Liver (tissue), 9 donors: Measurements from ENCODE around the gene LSM6. TPM values are rescaled to one million over a fixed set of nuclear protein-coding genes. Genes with fewer than 3 reads are reported as not detected.

ENCODE experiments used
- DNase-seq: peaks from one replicate; pipeline ENCODE4 v3.0.0-alpha.2; 2017; ENCODE audit warnings: low spot score
- H3K27ac ChIP-seq, 2 donors: one replicate each; pipeline ENCODE4 v1.7.0; 2013; ENCODE audit warnings: inconsistent platforms in 2 of 2, low read length in 2 of 2, control low read depth in 1 of 2, low read depth in 1 of 2, mild to moderate bottlenecking in 1 of 2
- H3K27me3 ChIP-seq, 4 donors: one replicate each; pipeline versions ENCODE4 v1.6.1 to v1.7.0; 2013; ENCODE audit warnings: low read length in 3 of 4, inconsistent platforms in 1 of 4, mild to moderate bottlenecking in 1 of 4, moderate library complexity in 1 of 4; ENCODE audit not compliant: control insufficient read depth in 4 of 4, insufficient read depth in 4 of 4
- H3K36me3 ChIP-seq, 4 donors: one replicate each; pipeline versions ENCODE4 v1.6.1 to v1.7.0; 2013; ENCODE audit warnings: low read length in 3 of 4, mild to moderate bottlenecking in 3 of 4, low read depth in 1 of 4, moderate library complexity in 1 of 4; ENCODE audit not compliant: control insufficient read depth in 4 of 4, insufficient read depth in 3 of 4
- H3K4me1 ChIP-seq, 4 donors: one replicate each; pipeline versions ENCODE4 v1.6.1 to v1.7.0; 2013; ENCODE audit warnings: low read length in 3 of 4, mild to moderate bottlenecking in 3 of 4, moderate library complexity in 1 of 4; ENCODE audit not compliant: control insufficient read depth in 4 of 4, insufficient read depth in 4 of 4
- H3K4me3 ChIP-seq, 3 donors: one replicate each; pipeline versions ENCODE4 v1.6.1 to v1.7.0; 2013; ENCODE audit warnings: low read length in 3 of 3, control low read depth in 1 of 3, low read depth in 1 of 3, mild to moderate bottlenecking in 1 of 3
- H3K9ac ChIP-seq, 2 donors: one replicate each; pipeline ENCODE4 v1.7.0; 2013; ENCODE audit warnings: low read length in 2 of 2, mild to moderate bottlenecking in 2 of 2, moderate library complexity in 2 of 2, control low read depth in 1 of 2, low read depth in 1 of 2
- H3K9me3 ChIP-seq, 4 donors: one replicate each; pipeline versions ENCODE4 v1.6.1 to v1.7.0; 2013; ENCODE audit warnings: low read length in 3 of 4; ENCODE audit not compliant: control insufficient read depth in 4 of 4
- ATF3 ChIP-seq: IDR thresholded peaks from 2 replicates; pipeline ENCODE4 v1.6.1; 2016; ENCODE audit warnings: antibody characterized with exemption
- CTCF ChIP-seq: fragments of 150-350 bp; IDR thresholded peaks from 2 replicates; pipeline ENCODE4 v1.5.1; 2017; ENCODE audit warnings: improper control_type of control experiment, low read depth, low read length; ENCODE audit not compliant: missing input control
- EGR1 ChIP-seq, 2 donors: IDR thresholded peaks; 2 replicates each; pipeline ENCODE4 v1.6.1; 2016 to 2018; ENCODE audit warnings: antibody characterized with exemption in 2 of 2, low read depth in 2 of 2
- FOXA1 ChIP-seq: IDR thresholded peaks from 2 replicates; pipeline ENCODE4 v1.6.1; 2016; ENCODE audit warnings: antibody characterized with exemption
- FOXA2 ChIP-seq: IDR thresholded peaks from 2 replicates; pipeline ENCODE4 v1.6.1; 2016; ENCODE audit warnings: antibody characterized with exemption
- HNF4G ChIP-seq: IDR thresholded peaks from 2 replicates; pipeline ENCODE4 v1.6.1; 2016; ENCODE audit warnings: antibody characterized with exemption
- JUND ChIP-seq, 2 donors: IDR thresholded peaks; 2 replicates each; pipeline ENCODE4 v1.6.1; 2016; ENCODE audit warnings: antibody characterized with exemption in 2 of 2
- MAX ChIP-seq: IDR thresholded peaks from 2 replicates; pipeline ENCODE4 v1.6.1; 2016; ENCODE audit warnings: antibody characterized with exemption
- RAD21 ChIP-seq, 2 donors: IDR thresholded peaks; 2 replicates each; pipeline ENCODE4 v1.6.1; 2016; ENCODE audit warnings: antibody characterized with exemption in 2 of 2, mild to moderate bottlenecking in 2 of 2
- RXRA ChIP-seq, 2 donors: IDR thresholded peaks; 2 replicates each; pipeline ENCODE4 v1.6.1; 2017 to 2018; ENCODE audit warnings: antibody characterized with exemption in 2 of 2, mild to moderate bottlenecking in 1 of 2
- TAF1 ChIP-seq: conservative IDR thresholded peaks from 2 replicates; pipeline ENCODE4 v1.6.1; 2016; ENCODE audit warnings: antibody characterized with exemption, mild to moderate bottlenecking
- YY1 ChIP-seq: IDR thresholded peaks from 2 replicates; pipeline ENCODE4 v1.6.1; 2016; ENCODE audit warnings: antibody characterized with exemption, mild to moderate bottlenecking
- WGBS: extraction: QIAGEN DNeasy Blood & Tissue Kit; methylation state at CpG from one replicate; pipeline ENCODE4 v1.1.7; 2013; 5-methylcytosine and 5-hydroxymethylcytosine counted together
- polyA plus RNA-seq, 2 donors: library from polyadenylated mRNA; stranded (reverse) in 1 of 2; unstranded in 1 of 2; fragments of 200-250 nt in 1 of 2; fragments of >200 nt in 1 of 2; fragmentation: Nextera tagmentation in 1 of 2; extraction: Ambion mirVana in 1 of 2; gene quantifications; one replicate each; pipeline versions ENCODE4 v1.2.1 to v1.2.3, GENCODE V29; 2013 to 2015
- total RNA-seq, 2 donors: library from RNA; depleted of rRNA; stranded (reverse); fragments of >200 nt; gene quantifications; one replicate each; pipeline ENCODE4 v1.2.3, GENCODE V29; 2014
- TF ChIP-seq, protein P1 (sequence below): IDR thresholded peaks from 2 replicates; pipeline ENCODE4 v1.6.1; 2016; ENCODE audit warnings: antibody characterized with exemption
- donor health status: healthy.
- donor health status: healthy.
- donor health status: healthy.
- donor health status: healthy.
- donor health status: healthy.

The LSM6 gene
- total and polyA plus RNA-seq, 4 donors: 14.7 to 26.9 (median 24.2) TPM

- TF ChIP-seq ATF3: no peak
- no peak for TF ChIP-seq FOXA2
- peak; percentile 70 for TF ChIP-seq HNF4G
- peak; percentile 73 to 80 for TF ChIP-seq RXRA (IDR thresholded peaks at IDR 0.05)
- no peak for TF ChIP-seq TAF1
- no peak for TF ChIP-seq MAX
- no peak for TF ChIP-seq JUND (IDR thresholded peaks at IDR 0.05)
- TF ChIP-seq RAD21 (IDR thresholded peaks at IDR 0.05): peak; percentile 42 to 50
- TF ChIP-seq, protein P1, sequence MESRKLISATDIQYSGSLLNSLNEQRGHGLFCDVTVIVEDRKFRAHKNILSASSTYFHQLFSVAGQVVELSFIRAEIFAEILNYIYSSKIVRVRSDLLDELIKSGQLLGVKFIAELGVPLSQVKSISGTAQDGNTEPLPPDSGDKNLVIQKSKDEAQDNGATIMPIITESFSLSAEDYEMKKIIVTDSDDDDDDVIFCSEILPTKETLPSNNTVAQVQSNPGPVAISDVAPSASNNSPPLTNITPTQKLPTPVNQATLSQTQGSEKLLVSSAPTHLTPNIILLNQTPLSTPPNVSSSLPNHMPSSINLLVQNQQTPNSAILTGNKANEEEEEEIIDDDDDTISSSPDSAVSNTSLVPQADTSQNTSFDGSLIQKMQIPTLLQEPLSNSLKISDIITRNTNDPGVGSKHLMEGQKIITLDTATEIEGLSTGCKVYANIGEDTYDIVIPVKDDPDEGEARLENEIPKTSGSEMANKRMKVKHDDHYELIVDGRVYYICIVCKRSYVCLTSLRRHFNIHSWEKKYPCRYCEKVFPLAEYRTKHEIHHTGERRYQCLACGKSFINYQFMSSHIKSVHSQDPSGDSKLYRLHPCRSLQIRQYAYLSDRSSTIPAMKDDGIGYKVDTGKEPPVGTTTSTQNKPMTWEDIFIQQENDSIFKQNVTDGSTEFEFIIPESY: no peak
- TF ChIP-seq FOXA1: no peak
These were observed 16.4 kb downstream of the LSM6 start (continued) for GRCh38 chr4:146191766-146192458.

- Histone ChIP-seq H3K36me3 (peaks cover 0 to 20% (median 16%) of the 10 kb centered on the region in 4 donors), H3K4me3 (no peak overlapping the region), H3K9me3 (no peaks in the 10 kb centered on the region), H3K4me1 (peaks cover 0 to 2% (median 0%) of the 10 kb centered on the region in 4 donors), H3K27me3 (no peaks in the 10 kb centered on the region), H3K9ac (no peak overlapping the region), H3K27ac (no peak overlapping the region)
- WGBS: 92% methylated on average over 5 of the region's 5 CpGs
- TF ChIP-seq CTCF (no peak), RXRA (IDR thresholded peaks at IDR 0.05) (no peak), ATF3 (no peak), MAX (no peak), EGR1 (IDR thresholded peaks at IDR 0.05; ENCODE audit: low read depth in 2 of 2) (no peak), YY1 (no peak)
- TF ChIP-seq, protein P1: no peak
- DNase-seq: no peak
These were observed 18.1 kb downstream of the LSM6 start for GRCh38 chr4:146193628-146194027.
